PC-3 (cell line): Measurements from ENCODE around the gene OR2B6. TPM values are rescaled to one million over a fixed set of nuclear protein-coding genes. Genes with fewer than 3 reads are reported as not detected.
"Not testable (repeated sequence)": the region's sequence is repeated elsewhere in the genome, so short reads cannot be mapped to it uniquely, and the experiment has no call there.

Experiments
- ATAC-seq: fragments of 200-7000 bp; cut with Tn5 transposase; 2 replicates; pipeline ENCODE4 v1.9.1; 2020; ENCODE audit warnings: mild to moderate bottlenecking, moderate library complexity
- BruUV-seq: library from RNA; stranded (reverse); fragments of 400-500 nt; replicated peaks from 2 replicates; lab custom pipeline; 2021; lab: Mats Ljungman, UMichigan
- CTCF ChIA-PET: fragments of 300-600 bp; sonication (Branson Sonifier 250); formaldehyde crosslinking; loops from one replicate; lab custom pipeline; 2022; ENCODE audit warnings: antibody characterized with exemption; lab: Charles Lee
- POLR2A ChIA-PET: fragments of 300-600 bp; sonication (Branson Sonifier 250); formaldehyde crosslinking; loops from one replicate; lab custom pipeline; 2022; ENCODE audit warnings: antibody characterized with exemption; ENCODE audit not compliant: unreplicated experiment; lab: Charles Lee
- DNase-seq: peaks from one replicate; pipeline ENCODE4 v3.0.0-alpha.2; 2015
- H2AFZ ChIP-seq: fragments of 300-600 bp; sonication (generic); 2 replicates; pipeline ENCODE4 v1.6.0; 2016; ENCODE audit warnings: antibody characterized with exemption, low read length
- H3F3A ChIP-seq: fragments of 300-600 bp; sonication (generic); one replicate; pipeline ENCODE4 v1.6.0; 2017; ENCODE audit warnings: antibody characterized with exemption, low read length, control low read depth, mild to moderate bottlenecking; ENCODE audit not compliant: unreplicated experiment
- H3K27ac ChIP-seq: fragments of 300-600 bp; sonication (generic); 2 replicates; pipeline ENCODE4 v1.5.1; 2016; ENCODE audit warnings: mild to moderate bottlenecking, low read length
- H3K27me3 ChIP-seq: fragments of 300-600 bp; sonication (generic); 2 replicates; pipeline ENCODE4 v1.6.1; 2016; ENCODE audit warnings: low read length, mixed read lengths
- H3K36me3 ChIP-seq: fragments of 300-600 bp; sonication (generic); 2 replicates; pipeline ENCODE4 v1.6.1; 2016; ENCODE audit warnings: low read depth, mixed run types, low read length, mixed read lengths
- H3K4me1 ChIP-seq: fragments of 300-600 bp; sonication (generic); 2 replicates; pipeline ENCODE4 v1.5.1; 2016; ENCODE audit warnings: low read length; ENCODE audit not compliant: insufficient read depth
- H3K4me2 ChIP-seq: fragments of 300-600 bp; sonication (generic); 2 replicates; pipeline ENCODE4 v1.6.0; 2016; ENCODE audit warnings: low read length
- H3K4me3 ChIP-seq: fragments of 300-600 bp; sonication (generic); 2 replicates; pipeline ENCODE4 v1.5.1; 2016; ENCODE audit warnings: mild to moderate bottlenecking, low read length, mixed read lengths
- H3K79me2 ChIP-seq: fragments of 300-600 bp; sonication (generic); 2 replicates; pipeline ENCODE4 v1.6.1; 2017; ENCODE audit warnings: low read length, mixed read lengths
- H3K9ac ChIP-seq: fragments of 300-600 bp; sonication (generic); 2 replicates; pipeline ENCODE4 v1.6.0; 2016; ENCODE audit warnings: mild to moderate bottlenecking, low read length
- H3K9me2 ChIP-seq: fragments of 300-600 bp; sonication (generic); replicated peaks from 2 replicates; pipeline ENCODE4 v1.6.1; 2016; ENCODE audit warnings: mixed run types, low read length, mixed read lengths
- H3K9me3 ChIP-seq: fragments of 300-600 bp; sonication (generic); 2 replicates; pipeline ENCODE4 v1.6.1; 2016; ENCODE audit warnings: low read length, mixed read lengths
- H4K20me1 ChIP-seq: fragments of 300-600 bp; sonication (generic); 2 replicates; pipeline ENCODE4 v1.6.1; 2016; ENCODE audit warnings: low read length, mixed read lengths
- CTCF ChIP-seq: fragments of 300-600 bp; sonication (generic); conservative IDR thresholded peaks from 2 replicates; pipeline ENCODE4 v1.5.1; 2017; ENCODE audit warnings: antibody characterized with exemption, low read depth, mild to moderate bottlenecking, low read length
- EZH2 ChIP-seq: fragments of 300-600 bp; sonication (generic); IDR thresholded peaks from one replicate; pipeline ENCODE4 v1.6.1; 2017; ENCODE audit warnings: antibody characterized with exemption, mild to moderate bottlenecking, low read length; ENCODE audit not compliant: unreplicated experiment
- EZH2phosphoT487 ChIP-seq: fragments of 300-600 bp; sonication (generic); IDR thresholded peaks from 2 replicates; pipeline ENCODE4 v1.6.1; 2018; ENCODE audit warnings: mild to moderate bottlenecking, antibody characterized with exemption, low read length, borderline replicate concordance
- intact Hi-C: fragments of 100-400 bp; cut with micrococcal nuclease; formaldehyde crosslinking; loops from 2 replicates; pipeline ENCODE4 v1.9.0; 2023
- total RNA-seq: library from RNA; depleted of rRNA; stranded (reverse); fragments of >200 nt; gene quantifications from 2 replicates; pipeline ENCODE4 v1.2.3, GENCODE V29; 2014

Gene OR2B6
- total RNA-seq, 1 experiment from 2014 or later: not detected

DNA sequence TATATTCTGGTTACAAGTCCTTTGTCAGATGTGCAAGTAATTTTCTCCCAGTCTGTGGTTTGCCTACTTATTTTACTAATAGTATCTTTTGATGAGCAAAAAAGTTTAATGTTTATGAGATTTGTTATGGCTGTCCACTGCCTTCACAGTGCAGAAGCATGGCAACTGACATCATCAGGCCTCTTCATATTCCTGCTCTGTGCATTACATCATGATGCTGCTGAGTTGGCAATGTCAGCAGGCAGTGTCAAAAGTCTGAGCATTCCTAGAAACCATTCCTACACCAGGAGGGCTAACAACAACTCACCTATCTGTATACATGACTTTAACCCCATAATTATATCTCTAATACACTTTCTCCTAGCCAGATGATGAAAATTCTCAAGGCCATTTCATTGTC, 34.1 kb upstream of the OR2B6 start:
- Histone ChIP-seq H3K9me2 (no peaks in the 10 kb centered on the region), H3K27ac (no peak overlapping the region), H3K79me2 (no peaks in the 10 kb centered on the region), H4K20me1 (no peaks in the 10 kb centered on the region), H3K9ac (no peak overlapping the region), H3K27me3 (no peaks in the 10 kb centered on the region), H3K36me3 (no peaks in the 10 kb centered on the region), H3K4me1 (no peaks in the 10 kb centered on the region), H3K4me3 (no peak overlapping the region), H3K4me2 (no peak overlapping the region), H3K9me3 (no peaks in the 10 kb centered on the region), H2AFZ (no peak overlapping the region), H3F3A (no peaks in the 10 kb centered on the region)
- intact Hi-C loops: no loop called here
- DNase-seq (no peak), ATAC-seq (no peak)
- ChIA-PET POLR2A (no interaction called here), CTCF (no interaction called here)
- TF ChIP-seq EZH2phosphoT487 (no peak), CTCF (no peak), EZH2 (no peak)
- BruUV-seq: no TSS peak

- H3K27ac ChIP-seq: no peak overlapping the region
- H3K4me3 ChIP-seq: no peak overlapping the region
- H2AFZ ChIP-seq: no peak overlapping the region
- no peaks in the 10 kb centered on the region for H3K9me3 ChIP-seq
- no peaks in the 10 kb centered on the region for H3F3A ChIP-seq
- DNase-seq (no peak), ATAC-seq (no peak)
- no TSS peak for BruUV-seq
- ChIA-PET POLR2A (no interaction called here), CTCF (no interaction called here)
- H3K79me2 ChIP-seq: no peaks in the 10 kb centered on the region
- H3K9me2 ChIP-seq: no peaks in the 10 kb centered on the region
- H4K20me1 ChIP-seq: no peaks in the 10 kb centered on the region
- H3K27me3 ChIP-seq: no peaks in the 10 kb centered on the region
- H3K9ac ChIP-seq: no peak overlapping the region
- intact Hi-C loops: no loop called here
- H3K4me1 ChIP-seq: no peaks in the 10 kb centered on the region
- no peaks in the 10 kb centered on the region for H3K36me3 ChIP-seq
- TF ChIP-seq EZH2phosphoT487 (no peak), EZH2 (no peak), CTCF (no peak)
- H3K4me2 ChIP-seq: no peak overlapping the region
Observed at GRCh38 chr6:27924179-27924578, 32.9 kb upstream of the OR2B6 start.

DNA sequence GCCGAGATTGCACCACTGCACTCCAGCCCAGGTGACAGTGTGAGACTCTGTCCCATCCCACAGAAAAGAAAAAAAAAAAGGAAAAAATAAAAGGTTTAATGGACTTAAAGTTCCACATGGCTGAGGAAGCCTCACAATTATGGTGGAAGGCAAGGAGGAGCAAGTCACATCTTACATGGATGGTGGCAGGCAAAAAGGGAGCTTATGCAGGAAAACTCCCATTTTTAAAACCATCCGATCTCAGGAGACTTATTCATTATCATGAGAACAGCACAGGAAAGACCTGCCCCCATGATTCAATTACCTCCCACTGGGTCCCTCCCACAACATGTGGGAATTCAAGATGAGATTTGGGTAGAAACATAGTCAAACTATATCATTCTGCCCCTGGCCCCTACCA, 29.0 kb upstream of the OR2B6 start:
- H3K9me3 ChIP-seq, intact Hi-C loops, H3K4me3 ChIP-seq, H3K4me2 ChIP-seq, H3K36me3 ChIP-seq, H3K27me3 ChIP-seq, H3F3A ChIP-seq, BruUV-seq, H4K20me1 ChIP-seq, POLR2A ChIA-PET, H3K27ac ChIP-seq, H3K4me1 ChIP-seq, CTCF ChIA-PET, H3K9ac ChIP-seq, H2AFZ ChIP-seq, H3K9me2 ChIP-seq, ATAC-seq, H3K79me2 ChIP-seq, DNase-seq: not testable (repeated sequence)

DNA sequence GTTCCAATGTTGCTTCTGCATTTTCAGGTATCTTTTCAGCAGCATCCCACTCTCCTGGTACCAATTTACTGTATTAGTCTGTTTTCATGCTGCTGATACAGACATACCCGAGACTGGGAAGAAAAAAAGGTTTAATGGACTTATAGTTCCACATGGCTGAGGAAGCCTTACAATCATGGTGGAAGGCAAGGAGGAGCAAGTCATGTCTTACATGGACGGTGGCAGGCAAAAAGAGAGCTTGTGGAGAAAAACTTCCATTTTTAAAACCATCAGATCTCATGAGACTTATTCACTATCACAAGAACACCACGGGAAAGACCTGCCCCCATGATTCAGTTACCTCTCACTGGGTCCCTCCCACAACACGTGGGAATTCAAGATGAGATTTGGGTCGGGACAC, 27.1 kb upstream of the OR2B6 start:
- H3K4me2 ChIP-seq, intact Hi-C loops, H4K20me1 ChIP-seq, H3F3A ChIP-seq, H3K9me2 ChIP-seq, H3K79me2 ChIP-seq, H3K4me1 ChIP-seq, H3K27me3 ChIP-seq, H3K27ac ChIP-seq, ATAC-seq, BruUV-seq, H2AFZ ChIP-seq, H3K36me3 ChIP-seq, POLR2A ChIA-PET, CTCF ChIA-PET, H3K4me3 ChIP-seq, H3K9me3 ChIP-seq, H3K9ac ChIP-seq, DNase-seq: not testable (repeated sequence)
